SK-N-SH (cell line): ENCODE data around the gene ARL14EP. TPM values are rescaled to one million over a fixed set of nuclear protein-coding genes. Genes with fewer than 3 reads are reported as not detected.

Source experiments
- CTCF ChIA-PET: fragments of 300-600, 350-600 bp; formaldehyde crosslinking; extraction: SDS; loops from one replicate; lab custom pipeline; 2021; lab: Yijun Ruan, JAX
- POLR2A ChIA-PET: fragments of 350-600 bp; sonication (Branson Sonifier 250); formaldehyde crosslinking; extraction: SDS; loops from one replicate; lab custom pipeline; 2020; ENCODE audit warnings: antibody characterized with exemption, inconsistent platforms; lab: Yijun Ruan, JAX
- DNase-seq: peaks from one replicate; pipeline ENCODE4 v3.0.0; 2012
- H2AFZ ChIP-seq: fragments of 200-600 bp; sonication (generic); 2 replicates; pipeline ENCODE4 v1.8.1; 2016; ENCODE audit warnings: antibody characterized with exemption, mild to moderate bottlenecking, low read depth
- H3F3A ChIP-seq: fragments of 200-600 bp; sonication (generic); replicated peaks from 2 replicates; pipeline ENCODE3; 2016; ENCODE audit warnings: antibody characterized with exemption, mild to moderate bottlenecking; ENCODE audit not compliant: insufficient read depth
- H3K27ac ChIP-seq, 2 experiments: fragments of 200-500 bp in 1 of 2; fragments of 200-600 bp in 1 of 2; sonication (Bioruptor generic) in 1 of 2; sonication (generic), shearing (Covaris generic) in 1 of 2; 2 replicates each; pipeline versions ENCODE4 v1.5.1 to v1.6.1; 2014 to 2016; ENCODE audit warnings: low read depth in 2 of 2, inconsistent platforms in 1 of 2, low read length in 1 of 2, mild to moderate bottlenecking in 1 of 2, mixed read lengths in 1 of 2
- H3K27me3 ChIP-seq: fragments of 200-600 bp; sonication (generic), shearing (Covaris generic); 2 replicates; pipeline ENCODE4 v1.6.1; 2016; ENCODE audit warnings: mixed run types; ENCODE audit not compliant: insufficient read depth
- H3K36me3 ChIP-seq, 2 experiments: fragments of 200-500 bp in 1 of 2; fragments of 200-600 bp in 1 of 2; sonication (Bioruptor generic) in 1 of 2; sonication (generic) in 1 of 2; replicated peaks in 1 of 2; 2 replicates each; pipeline versions ENCODE3 to v1.5.1; 2014 to 2016; ENCODE audit warnings: low read length in 1 of 2, mild to moderate bottlenecking in 1 of 2; ENCODE audit not compliant: insufficient read depth in 2 of 2, control insufficient read depth in 1 of 2
- H3K4me1 ChIP-seq, 2 experiments: fragments of 200-500 bp in 1 of 2; fragments of 200-600 bp in 1 of 2; sonication (Bioruptor generic) in 1 of 2; sonication (generic), shearing (Covaris generic) in 1 of 2; 2 replicates each; pipeline versions ENCODE4 v1.5.1 to v1.6.1; 2014 to 2016; ENCODE audit warnings: low read depth in 1 of 2, low read length in 1 of 2, mixed run types in 1 of 2; ENCODE audit not compliant: insufficient read depth in 2 of 2, control insufficient read depth in 1 of 2
- H3K4me2 ChIP-seq: fragments of 200-600 bp; sonication (generic), shearing (Covaris generic); 2 replicates; pipeline ENCODE4 v1.6.1; 2017; ENCODE audit warnings: mixed run types
- H3K4me3 ChIP-seq, 2 experiments: fragments of 200-500 bp in 1 of 2; fragments of 200-600 bp in 1 of 2; sonication (Bioruptor generic) in 1 of 2; sonication (generic), shearing (Covaris generic) in 1 of 2; 2 replicates each; pipeline versions ENCODE4 v1.5.1 to v1.8.1; 2014 to 2016; ENCODE audit warnings: low read depth in 2 of 2, inconsistent platforms in 1 of 2, low read length in 1 of 2, mild to moderate bottlenecking in 1 of 2, mixed read lengths in 1 of 2, moderate library complexity in 1 of 2
- H3K79me2 ChIP-seq: fragments of 200-600 bp; sonication (generic); 2 replicates; pipeline ENCODE4 v1.8.1; 2017; ENCODE audit warnings: mild to moderate bottlenecking; ENCODE audit not compliant: insufficient read depth
- H3K9ac ChIP-seq: fragments of 200-600 bp; sonication (generic); 2 replicates; pipeline ENCODE4 v1.6.1; 2017; ENCODE audit warnings: mixed run types
- H3K9me2 ChIP-seq: fragments of 200-600 bp; sonication (generic); 2 replicates; pipeline ENCODE4 v1.6.1; 2017; ENCODE audit warnings: mixed run types
- H3K9me3 ChIP-seq: fragments of 200-600 bp; sonication (generic); 2 replicates; pipeline ENCODE4 v1.6.1; 2017; ENCODE audit warnings: mixed run types, mild to moderate bottlenecking, moderate library complexity
- H4K20me1 ChIP-seq: fragments of 200-600 bp; sonication (generic); 2 replicates; pipeline ENCODE4 v1.6.1; 2017; ENCODE audit warnings: mild to moderate bottlenecking, mixed run types; ENCODE audit not compliant: insufficient read depth
- CHD2 ChIP-seq: fragments of 150-350 bp; IDR thresholded peaks from 2 replicates; pipeline ENCODE4 v1.6.1; 2018; ENCODE audit warnings: low read length; ENCODE audit not compliant: partially characterized antibody
- FOXJ3 ChIP-seq: sonication (generic); formaldehyde crosslinking; IDR thresholded peaks from 2 replicates; pipeline ENCODE4 v1.5.1; 2020; ENCODE audit warnings: mild to moderate bottlenecking, missing genetic modification reagents
- GABPA ChIP-seq: IDR thresholded peaks from 2 replicates; pipeline ENCODE4 v1.4.0; 2012; ENCODE audit warnings: low read depth, mild to moderate bottlenecking
- IRF3 ChIP-seq: fragments of 150-350 bp; IDR thresholded peaks from 2 replicates; pipeline ENCODE4 v1.6.1; 2016; ENCODE audit warnings: mild to moderate bottlenecking, low read depth, low read length
- MAX ChIP-seq: IDR thresholded peaks from 2 replicates; pipeline ENCODE4 v1.4.0; 2012; ENCODE audit warnings: low read depth
- MEF2A ChIP-seq: IDR thresholded peaks from 2 replicates; pipeline ENCODE4 v1.4.0; 2012; ENCODE audit warnings: low read depth, borderline replicate concordance
- NFIC ChIP-seq: IDR thresholded peaks from 2 replicates; pipeline ENCODE4 v1.4.0; 2012; ENCODE audit warnings: borderline replicate concordance
- NRF1 ChIP-seq: IDR thresholded peaks from 2 replicates; pipeline ENCODE4 v1.6.1; 2012; ENCODE audit warnings: low read depth, mild to moderate bottlenecking, low read length
- RAD21 ChIP-seq: IDR thresholded peaks from 2 replicates; pipeline ENCODE4 v1.6.1; 2012; ENCODE audit warnings: mild to moderate bottlenecking, low read length
- WGBS: methylation state at CpG from one replicate; pipeline ENCODE4 v1.1.6; 2017; ENCODE audit warnings: low lambda C conversion rate; 5-methylcytosine and 5-hydroxymethylcytosine counted together
- polyA plus RNA-seq, 3 experiments: library from polyadenylated mRNA; depleted of rRNA; stranded (reverse); fragments of >200 nt; gene quantifications; 2 replicates each; pipeline ENCODE4 v1.2.3, GENCODE V29; 2012

The ARL14EP gene
- polyA plus RNA-seq, 1 of the 3 experiments (the other 2 are of a cell fraction): 7.0 TPM

DNA sequence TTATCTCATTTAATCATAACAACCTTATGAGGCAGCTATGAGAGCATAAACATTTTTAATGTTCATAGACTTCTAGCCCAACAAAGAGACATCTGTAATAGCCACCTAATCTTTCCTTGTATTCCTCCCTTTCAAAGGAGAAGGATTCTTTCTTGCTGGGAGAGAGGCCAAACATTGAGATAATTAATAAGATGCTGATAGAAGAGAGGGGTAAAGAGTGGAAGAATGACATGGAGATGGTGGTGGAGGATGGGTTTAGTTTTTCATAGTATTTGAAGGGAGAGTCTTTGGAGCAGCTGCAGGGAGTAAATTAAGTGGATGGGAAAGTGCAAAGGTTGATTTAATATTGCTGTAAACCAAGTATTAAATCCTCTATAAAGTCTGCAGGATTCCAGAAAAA, 57.9 kb downstream of the ARL14EP start (continued):
- TF ChIP-seq NFIC (no peak), MEF2A (no peak)

- no peaks in the 10 kb centered on the region for H3K9me3 ChIP-seq
- no peak for DNase-seq
- no peaks in the 10 kb centered on the region for H3K79me2 ChIP-seq
- no peaks in the 10 kb centered on the region for H3K9me2 ChIP-seq
- no peak overlapping the region for H3K27ac ChIP-seq
- no peak overlapping the region for H3K4me2 ChIP-seq
- no peak overlapping the region for H3K4me3 ChIP-seq
- H2AFZ ChIP-seq: no peak overlapping the region
- 59% methylated on average over 2 of the region's 2 CpGs for WGBS
- no peaks in the 10 kb centered on the region for H4K20me1 ChIP-seq
- TF ChIP-seq FOXJ3 (CRISPR knock-in tag) (no peak), CHD2 (no peak), MAX (no peak), IRF3 (no peak), NRF1 (no peak), GABPA (no peak), RAD21 (no peak)
- H3K9ac ChIP-seq: no peak overlapping the region
- H3K4me1 ChIP-seq: no peaks in the 10 kb centered on the region
- ChIA-PET POLR2A (no interaction called here), CTCF (no interaction called here)
- no peaks in the 10 kb centered on the region for H3K27me3 ChIP-seq
- no peaks in the 10 kb centered on the region for H3F3A ChIP-seq
- H3K36me3 ChIP-seq: no peaks in the 10 kb centered on the region
These were observed 59.0 kb downstream of the ARL14EP start for GRCh38 chr11:30381879-30382278.

Other genes starting within 250 kb of the ARL14EP start
- gene FSHB, start 92.1 kb upstream of the ARL14EP start, polyA plus RNA-seq (2012; rRNA removed): not detected in 2 replicates